OCI-M2 (cell line): ENCODE results near the gene RALY.
"Not testable (repeated sequence)": the region's sequence is repeated elsewhere in the genome, so short reads cannot be mapped to it uniquely, and the experiment has no call there.

ENCODE experiments used
- DNase-seq: peaks from one replicate; lab custom pipeline; 2025; ENCODE audit not compliant: unreplicated experiment; lab: John Stamatoyannopoulos, UW

RALY gene

DNA sequence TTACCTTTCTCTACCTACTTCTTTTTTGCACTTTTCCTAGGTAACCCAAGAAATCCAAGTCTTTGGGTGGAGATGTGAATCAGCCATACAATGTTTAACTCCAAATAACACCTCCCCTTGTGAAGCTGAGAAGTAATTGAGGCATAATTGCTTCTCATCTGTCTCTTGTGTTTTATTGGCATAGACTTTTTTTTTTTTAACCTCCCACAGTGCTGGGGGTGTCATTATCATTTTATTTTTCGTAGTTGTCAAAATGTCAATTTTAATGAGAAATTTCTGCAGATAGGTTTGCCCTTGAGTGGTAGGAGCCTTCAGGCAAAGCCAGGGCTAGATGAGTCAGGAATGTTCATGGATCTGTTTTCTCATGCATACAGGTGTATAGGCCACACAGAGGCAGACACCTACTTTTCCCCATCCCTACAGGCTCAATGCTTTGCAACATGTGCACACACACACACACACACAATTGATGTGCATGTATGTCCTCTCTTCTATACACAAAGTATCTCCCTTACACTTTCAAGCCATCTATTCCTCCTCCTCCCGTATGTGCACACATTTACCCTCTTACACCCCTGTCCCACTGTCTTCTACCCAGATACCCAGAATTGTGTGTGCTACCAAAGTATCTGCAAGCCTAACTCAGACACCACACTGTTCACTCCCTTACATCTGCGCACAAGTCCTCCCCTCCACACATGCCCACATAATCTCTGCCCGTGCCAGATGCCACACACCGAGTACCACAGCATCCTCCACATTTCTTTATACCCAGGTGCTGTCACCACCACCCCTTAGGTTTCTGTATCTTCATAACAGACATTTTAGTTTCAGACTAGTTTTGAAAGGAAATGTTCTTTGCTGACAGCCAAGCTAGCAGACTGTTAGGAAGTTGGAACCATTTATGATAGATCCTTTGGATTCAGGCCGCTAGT, 22.0 kb downstream of the RALY start:
- DNase-seq, result no peak

DNA sequence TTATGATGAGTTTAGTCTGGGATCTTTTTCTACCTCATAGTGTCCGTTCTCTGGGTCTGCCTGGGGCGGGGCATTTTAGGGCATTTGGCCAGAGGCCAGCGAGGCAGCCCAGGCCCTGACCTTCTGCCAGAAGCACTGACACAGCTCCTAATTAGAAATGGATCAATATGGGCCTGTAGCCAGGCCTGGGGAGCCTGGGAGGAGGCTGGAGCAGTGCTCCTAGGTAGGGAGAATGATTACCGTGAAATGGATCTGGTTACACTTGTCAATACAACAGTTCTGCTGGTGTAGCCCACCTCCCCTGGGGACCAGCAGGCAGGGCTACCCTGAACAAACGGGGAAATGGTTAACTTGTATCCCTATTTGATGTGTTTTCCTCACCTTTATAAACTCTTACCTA, 23.0 kb downstream of the RALY start:
- no peak for DNase-seq

DNA sequence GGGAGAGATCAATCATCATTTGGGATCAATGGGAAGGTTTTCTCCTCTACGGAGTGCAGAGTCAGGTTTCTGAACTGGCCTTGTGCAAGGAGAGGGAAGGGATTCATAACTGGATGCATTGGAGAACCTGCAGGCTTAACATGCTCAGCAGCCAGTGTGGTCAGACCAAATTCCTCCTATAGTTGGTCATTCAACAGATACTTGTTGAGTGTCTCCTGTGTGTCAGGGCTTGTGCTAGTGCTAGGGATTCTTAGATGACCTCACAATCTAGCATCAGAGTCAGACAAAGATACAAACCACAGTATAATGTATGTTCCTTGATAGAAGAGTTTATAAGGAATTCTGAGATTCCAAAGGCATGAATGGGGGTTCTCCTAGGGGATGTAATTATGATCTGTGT, 23.9 kb downstream of the RALY start:
- DNase-seq, result no peak

DNA sequence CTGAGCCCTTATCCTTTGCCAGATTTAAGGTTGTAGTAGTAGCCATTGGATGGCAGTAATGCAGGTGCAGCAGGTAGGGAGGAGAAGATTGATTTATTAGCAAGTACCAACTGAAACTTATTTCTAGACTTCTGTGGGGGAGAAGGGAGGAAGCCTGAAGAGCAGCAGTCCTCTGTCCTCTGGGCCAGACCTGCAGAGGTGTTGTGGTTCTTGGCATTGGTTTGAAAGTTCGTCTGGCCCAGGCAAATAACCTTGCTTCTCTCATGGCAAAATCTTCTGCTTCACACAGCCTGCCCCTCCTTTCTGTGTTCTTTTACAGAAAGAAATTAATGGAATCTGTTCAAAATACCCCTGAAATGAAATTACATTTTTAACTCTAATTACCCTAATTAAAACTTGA, 24.5 kb downstream of the RALY start:
- no peak for DNase-seq

DNA sequence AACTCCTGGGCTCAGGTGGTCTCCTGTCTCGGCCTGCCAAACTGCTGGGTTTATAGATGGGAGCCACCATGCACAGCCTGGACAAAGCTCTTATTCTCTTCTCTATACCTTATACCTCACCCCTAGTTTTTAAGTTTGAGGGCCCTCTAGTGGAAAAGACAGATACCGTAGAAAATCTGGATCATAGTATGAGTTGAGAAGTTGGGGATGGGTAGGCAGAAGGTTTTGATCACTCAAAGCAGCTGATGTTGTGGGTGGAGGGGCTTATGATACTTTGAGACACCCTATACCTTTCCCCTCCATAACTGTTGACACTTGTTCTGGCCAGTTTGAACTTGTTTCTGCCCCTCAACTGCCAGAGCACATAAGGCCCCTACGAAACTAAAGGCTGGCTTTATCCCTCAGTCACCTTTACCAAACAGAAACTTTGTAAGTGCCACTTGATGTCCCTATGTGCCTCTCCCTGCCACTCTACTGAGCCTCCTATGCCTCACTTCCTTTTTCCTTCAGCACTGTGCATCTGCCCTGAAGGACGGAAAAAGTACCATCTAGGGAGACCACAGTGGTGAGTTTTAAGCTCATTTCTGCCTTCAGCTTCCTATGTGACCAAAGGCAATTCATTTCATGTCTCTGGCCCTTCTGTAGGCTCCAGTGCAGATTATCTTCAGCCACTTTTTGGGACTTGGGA, 28.6 kb downstream of the RALY start:
- DNase-seq, result no peak

DNA sequence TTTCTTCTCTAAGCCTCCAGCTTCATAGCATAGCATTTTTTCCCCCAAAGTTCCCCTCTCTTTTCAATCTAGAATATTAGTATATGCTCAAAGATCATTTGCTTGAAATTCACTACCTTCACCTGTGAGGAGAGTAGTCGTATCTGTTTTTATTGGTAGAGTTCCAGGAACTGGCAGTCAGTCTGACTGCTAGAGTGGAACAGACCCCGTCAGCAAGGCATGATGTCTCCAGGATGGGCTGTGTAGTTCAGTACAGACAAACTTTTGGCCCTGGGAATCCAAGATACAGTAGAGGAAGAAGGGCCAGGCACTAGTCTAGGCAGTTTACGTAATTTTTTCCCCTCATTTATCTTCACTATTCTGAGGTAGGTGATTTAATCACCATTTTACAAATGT, 29.1 kb downstream of the RALY start:
- DNase-seq, result no peak

DNA sequence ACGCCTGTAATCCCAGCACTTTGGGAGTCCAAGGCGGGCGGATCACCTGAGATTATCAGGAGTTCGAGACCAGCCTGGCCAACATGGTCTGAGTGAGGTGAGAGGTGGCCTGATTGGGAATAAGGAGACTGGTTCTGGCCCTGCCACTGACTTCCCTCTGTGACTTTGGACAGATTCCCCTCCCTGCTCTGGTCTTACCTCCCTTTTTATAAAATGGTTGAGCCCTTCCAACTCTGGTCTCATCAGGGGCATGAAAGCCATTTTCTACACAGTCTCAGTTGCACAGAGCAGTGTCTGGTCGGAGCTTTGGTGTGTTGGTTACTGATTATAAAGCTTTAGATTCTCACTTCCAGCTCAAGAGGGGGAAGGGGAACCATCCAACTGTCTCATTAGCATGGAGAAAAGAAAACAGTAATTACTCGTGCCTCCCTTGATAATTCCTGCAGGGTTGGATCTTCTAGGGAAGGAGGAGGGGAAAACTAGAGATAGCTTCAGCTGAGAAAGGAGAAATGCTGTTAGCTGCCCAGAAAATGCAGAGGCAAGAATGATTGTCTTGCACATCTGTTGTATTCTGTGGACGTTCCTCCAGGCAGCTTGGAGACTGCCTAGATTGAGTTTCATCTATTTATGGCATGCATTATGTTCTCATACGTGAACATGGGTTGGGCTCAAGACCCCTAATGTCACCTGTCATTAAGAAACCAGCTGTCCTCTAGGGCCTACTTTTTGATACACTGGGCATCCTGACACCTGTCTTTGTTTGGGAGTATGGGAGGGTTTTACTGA, 30.4 kb downstream of the RALY start:
- no peak for DNase-seq

DNA sequence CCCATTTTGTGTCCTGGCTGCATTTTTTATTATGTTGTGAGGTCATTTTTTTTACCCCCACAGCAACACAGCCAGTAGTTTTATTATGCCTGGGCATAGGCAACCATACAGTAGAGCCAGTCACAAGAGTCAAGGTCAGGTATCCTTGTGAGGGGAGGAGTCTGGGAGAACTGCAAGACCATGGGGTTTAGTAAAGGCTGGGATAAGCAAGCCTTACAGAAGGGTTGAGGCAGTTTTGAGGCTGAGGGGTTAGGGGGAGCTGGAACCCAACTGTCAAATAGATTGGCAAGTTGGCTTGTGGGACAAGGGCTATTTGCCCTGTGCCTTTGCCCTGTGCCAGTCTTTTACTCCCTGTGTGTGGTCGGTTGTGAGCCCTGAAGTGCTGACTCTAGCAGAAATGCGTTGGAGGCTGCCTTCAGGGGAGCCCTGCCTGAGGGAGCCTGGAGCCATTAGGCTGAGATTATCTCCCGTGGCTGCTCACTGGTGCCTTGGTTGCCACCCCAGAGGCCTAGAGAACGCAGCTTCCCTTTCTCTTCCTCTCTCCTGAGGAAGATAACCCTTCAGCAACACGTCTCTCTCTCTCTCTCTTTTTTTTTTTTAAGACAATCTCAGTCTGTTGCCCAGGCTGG, 31.1 kb downstream of the RALY start:
- DNase-seq, result no peak

DNA sequence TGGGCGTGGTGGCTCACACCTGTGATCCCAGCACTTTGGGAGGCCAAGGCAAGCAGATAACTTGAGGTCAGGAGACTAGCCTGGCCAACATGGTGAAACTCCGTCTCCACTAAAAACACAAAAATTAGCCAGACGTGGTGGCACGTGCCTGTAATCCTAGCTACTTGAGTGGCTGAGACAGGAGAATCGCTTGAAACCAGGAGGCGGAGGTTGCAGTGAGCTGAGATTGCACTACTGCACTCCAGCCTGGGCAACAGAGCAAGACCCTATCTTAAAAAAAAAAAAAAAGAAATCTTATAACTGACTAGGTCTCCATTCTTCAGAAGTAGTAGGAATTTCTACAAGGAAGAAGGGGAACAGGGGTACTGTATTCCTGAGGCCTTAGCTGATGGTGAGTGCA, 34.3 kb downstream of the RALY start:
- DNase-seq, result not testable (repeated sequence)

DNA sequence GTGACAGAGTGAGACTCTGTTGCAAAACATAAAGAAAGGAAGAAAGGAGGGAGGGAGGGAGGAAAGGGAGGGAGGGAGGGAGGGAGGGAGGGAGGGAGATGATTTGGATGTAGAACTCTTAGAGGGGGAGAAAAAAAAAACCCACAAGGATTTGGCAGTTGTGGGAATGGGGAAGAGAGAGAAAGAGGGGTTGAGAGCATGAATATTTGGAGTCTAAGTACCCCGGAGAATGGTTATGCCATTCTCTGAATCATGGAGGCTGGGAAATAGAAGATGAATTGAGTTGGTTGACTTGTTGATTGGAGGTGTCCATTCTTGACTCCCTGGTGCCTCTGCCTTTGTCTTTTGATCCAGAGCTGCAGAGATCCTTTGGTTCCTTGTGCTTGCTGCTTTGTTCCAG, 35.7 kb downstream of the RALY start:
- no peak for DNase-seq

DNA sequence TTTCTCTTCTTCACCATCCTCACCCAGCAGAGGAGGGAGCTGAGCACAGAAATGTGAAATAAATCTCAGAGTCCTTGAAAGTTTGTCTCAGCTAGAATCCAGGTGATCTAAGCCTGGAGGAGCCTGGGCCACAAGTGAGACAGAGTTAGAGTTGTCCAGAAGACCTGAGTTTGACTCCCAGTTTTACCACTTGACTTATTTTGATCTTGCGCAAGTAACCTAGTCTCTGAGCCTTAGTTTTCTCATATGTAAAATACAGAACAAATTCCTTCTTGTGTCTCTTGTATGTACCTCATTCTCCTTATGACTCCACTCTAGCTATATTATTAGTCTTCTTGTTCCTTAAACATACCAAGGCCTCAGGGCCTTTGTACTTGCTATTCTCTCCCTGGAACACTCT, 36.7 kb downstream of the RALY start:
- DNase-seq, result no peak

DNA sequence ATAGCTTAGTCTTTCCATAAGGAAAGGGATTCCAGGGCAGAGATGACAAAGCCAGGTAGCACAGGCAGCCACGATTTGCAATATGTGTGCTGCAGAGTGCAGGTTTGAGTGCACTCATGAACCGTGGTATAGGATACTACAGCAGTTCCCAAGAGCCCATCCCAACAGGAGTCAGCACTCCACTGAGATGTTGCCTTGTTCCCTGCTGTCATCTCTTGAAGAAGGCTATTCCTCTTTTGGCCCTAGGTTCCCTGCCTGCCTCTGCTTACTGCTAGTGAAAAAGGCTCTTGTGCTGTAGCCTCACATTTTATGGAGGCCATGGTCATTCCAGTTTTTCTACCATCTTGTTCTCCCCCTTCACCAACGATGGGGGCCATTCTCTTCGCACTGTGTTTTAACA, 40.2 kb downstream of the RALY start:
- no peak for DNase-seq

DNA sequence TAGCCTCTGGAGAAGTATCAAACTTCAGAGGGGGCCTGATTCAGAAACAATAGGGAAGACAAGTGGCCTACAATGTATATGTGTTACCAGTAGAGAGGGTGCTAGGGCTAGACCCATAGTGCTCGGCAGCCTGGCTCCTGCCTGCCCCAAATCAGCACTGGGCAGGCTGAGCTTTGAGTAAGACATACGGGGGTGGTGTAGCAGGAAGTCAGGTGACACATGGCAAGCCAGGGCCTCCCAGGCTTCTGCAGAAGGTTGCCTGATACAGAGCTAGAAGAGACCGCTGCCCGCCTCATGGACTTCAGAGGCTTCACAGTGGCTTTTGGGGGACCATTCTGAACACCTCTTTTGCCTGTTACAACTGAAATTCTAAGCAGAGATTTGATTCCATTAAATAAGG, 43.4 kb downstream of the RALY start:
- no peak for DNase-seq

DNA sequence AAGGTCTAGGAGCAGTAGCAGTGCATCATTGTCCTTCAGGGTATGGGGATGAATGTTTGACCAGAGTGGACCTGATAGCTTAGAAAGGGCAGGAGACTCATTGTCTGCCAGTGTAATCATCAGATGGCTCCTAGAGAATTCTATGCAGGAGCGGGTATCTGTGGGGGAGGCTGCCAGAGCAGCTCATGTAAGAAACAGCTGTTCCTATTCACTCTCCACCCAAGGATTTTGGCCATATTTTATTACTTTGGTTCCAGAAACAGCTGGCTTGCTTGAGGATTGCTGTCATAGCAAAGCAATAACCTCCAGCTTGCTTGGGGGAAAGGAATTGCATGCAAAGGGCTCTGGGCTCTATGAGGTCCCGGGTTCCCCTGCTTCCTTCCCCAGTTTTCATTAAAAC, 44.1 kb downstream of the RALY start:
- no peak for DNase-seq

DNA sequence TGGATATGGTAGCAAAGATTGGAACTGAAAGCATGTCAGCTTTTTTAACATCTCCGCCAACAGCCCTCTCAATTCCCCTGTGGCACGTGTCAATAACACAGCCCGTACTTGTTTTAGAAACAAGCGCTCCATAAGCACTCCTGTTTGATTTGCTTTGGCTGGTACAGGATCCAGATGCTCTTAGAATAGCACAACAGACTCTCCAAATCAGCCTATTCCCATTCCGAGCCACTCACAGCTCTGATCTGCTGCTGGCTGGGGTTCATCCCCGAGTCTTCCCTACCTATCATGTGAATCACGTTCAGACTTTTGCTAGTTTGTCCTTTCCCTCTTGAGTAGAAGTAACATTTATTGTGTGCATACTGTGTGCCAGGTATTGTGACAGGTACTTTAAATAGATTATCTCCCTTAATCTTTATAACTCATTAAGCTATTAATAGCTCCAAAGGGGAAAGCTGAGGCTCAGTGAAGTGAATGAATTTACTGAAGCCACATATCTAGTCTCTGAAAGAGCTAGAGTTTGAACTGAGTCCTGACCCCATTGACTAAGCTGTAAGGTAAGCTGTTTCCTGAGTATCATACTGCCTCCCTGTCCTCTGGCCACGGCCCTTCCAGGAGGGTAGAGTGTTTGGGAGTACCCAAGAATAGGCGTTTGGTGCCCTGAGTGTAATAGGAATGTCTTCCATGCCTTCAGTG, 46.7 kb downstream of the RALY start:
- no peak for DNase-seq

DNA sequence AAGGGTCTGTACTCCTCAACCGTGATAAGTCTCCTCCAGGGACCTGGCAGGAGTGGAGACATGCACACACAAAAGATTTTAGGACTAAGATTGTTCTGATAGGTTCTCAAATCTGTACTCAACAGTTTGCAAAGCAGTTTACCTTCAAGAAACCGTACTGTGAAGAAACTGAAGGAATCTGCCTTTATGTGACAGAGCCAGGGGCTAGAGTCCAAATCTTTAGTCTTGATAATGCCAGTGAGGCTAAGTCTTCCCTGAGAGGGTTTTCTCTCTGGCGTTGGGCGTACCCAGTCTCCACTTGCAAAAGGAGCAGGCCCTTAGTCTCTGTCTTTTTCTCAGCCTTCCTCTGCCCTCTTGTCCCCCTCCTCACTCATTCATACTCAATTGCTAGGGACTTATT, 47.5 kb downstream of the RALY start:
- no peak for DNase-seq

DNA sequence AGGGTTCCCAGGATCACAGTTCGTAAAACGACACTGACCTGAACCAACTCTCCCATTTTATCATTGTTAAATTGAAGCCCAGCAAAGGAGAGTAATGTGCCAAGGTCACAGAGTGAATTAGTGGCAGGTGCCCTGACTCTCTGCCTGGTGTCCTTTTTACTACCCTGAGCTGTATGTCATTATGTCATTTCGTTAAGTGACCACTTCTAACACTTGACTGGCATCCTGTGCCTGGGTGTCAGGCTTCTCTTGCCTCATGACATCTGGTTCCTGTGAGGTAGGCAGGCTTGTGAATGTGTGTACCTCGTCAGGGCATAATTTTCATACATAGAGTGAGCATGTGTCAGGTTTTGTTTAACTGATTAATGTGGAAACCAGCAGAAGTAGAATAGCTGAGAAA, 48.6 kb downstream of the RALY start:
- DNase-seq, result no peak

DNA sequence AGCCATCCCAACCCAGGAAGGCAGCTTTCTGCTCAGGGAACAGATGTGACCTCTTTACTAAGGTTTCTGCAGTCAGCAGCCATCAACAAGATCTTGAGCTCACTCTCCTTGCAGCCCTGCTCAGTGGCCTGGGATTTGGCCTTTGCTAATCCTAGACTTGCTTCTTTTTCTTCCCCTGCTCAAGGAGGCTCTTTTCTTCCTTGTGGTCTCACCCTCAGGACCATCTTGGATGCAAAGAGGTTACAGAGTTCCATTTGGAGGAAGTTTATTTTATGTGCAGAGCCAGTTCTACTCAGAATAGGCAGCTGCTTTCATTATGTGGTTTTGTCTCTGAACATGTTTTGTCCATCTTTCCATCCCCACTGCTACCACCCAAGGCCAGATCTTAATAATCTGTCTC, 49.3 kb downstream of the RALY start:
- no peak for DNase-seq

DNA sequence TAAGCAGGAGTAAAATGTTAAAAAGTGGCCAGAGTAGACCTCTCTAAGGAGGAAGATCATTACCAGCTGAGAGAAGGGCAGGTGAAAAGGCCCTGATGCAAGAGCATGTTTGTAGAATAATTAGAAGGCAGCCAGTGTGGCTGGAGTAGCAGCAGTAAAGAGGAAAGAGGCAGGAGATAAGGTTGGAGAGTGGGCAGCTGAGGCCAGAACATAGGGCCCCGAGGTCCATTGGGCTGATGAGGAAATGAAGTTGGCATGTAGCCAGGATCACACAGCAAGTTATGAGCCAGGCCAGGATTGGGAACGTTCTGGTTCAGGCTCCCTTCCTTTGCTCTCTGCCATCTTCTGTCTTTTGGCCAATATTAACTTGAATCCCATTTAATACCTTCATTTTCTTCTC, 51.6 kb downstream of the RALY start:
- DNase-seq, result no peak

DNA sequence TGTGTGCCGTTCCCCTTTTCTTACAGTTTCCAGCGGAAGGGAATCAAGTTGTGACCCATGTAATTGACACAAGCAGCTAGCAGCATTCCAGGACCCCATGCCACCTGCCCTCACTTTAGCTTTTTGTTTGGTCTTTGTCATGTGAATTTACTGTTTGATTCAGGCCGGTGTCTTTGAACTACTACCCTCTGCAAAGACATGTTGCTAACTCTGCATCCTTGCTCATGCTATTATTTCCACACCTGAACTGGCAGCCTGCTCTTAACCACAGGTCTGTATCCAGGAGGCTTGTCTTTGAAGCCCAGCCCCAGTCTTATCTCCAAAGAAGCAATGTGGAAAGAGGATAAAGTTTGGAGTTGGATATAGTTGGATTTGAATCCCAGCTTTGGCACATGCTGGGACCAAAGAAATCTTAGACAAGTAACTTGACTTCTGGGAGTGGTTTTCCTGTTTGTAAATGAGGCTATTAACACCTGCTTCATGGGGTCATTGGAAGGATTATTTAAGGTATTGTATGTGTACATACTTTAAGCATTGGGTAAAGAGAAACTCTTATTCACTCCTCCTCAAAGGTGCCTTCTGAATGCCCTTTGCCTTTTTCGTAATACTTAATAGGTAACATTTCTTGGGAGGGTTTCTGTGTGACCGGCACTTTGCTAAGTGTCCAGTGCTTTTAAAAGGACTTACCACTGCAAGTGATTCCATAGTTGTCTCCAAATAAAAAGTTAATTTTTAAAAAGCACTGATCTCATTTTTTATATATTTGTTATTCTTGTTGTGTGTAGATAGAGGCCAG, 52.4 kb downstream of the RALY start:
- DNase-seq, result no peak
